ENCODE measurements around the gene NUDT21. TPM values are rescaled to one million over a fixed set of nuclear protein-coding genes. Genes with fewer than 3 reads are reported as not detected.
"Not testable (repeated sequence)": the region's sequence is repeated elsewhere in the genome, so short reads cannot be mapped to it uniquely, and the experiment has no call there.

NUDT21 gene
- total RNA-seq, result 100 to 1,000 TPM; 333 to 349 TPM

- intact Hi-C loops (cut with DNase I, micrococcal nuclease), result loop anchor here (1.0 to 2.0 kb wide), 10 partner anchors 26 to 735 kb away; partner anchors contain the start of genes AMFR (in 1 of the 2), HERPUD1 (in 1 of the 2), MT2A (in 1 of the 2) and NUP93 (in 1 of the 2)
- Mint-ChIP-seq H3K27me3 (no peaks in the 10 kb centered on the region), H3K36me3 (ENCODE audit: low read depth) (peaks cover 48% of the 10 kb centered on the region), H3K4me3 (peak within 1 kb of the TSS; percentile 84), H3K9me3 (ENCODE audit: low read depth) (no peaks in the 10 kb centered on the region), H3K4me1 (peaks cover 51% of the 10 kb centered on the region), H3K27ac (peak within 1 kb of the TSS; percentile 93)
- DNase-seq, result peak; percentile 95
- ChIA-PET CTCF (interaction anchor here (0.6 to 2.3 kb wide), 5 partner anchors 24 to 791 kb away, joined by 3 to 9 read pairs (median 3); no protein-coding TSS in a partner anchor), POLR2A (interaction anchor here (0.6 to 1.6 kb wide), 11 partner anchors 9 to 488 kb away, joined by 3 to 8 read pairs (median 5); partner anchors contain the start of gene BBS2)
- ATAC-seq, result peak; percentile 97
These were observed at the start of gene NUDT21, which contains the start of gene OGFOD1 for GRCh38 chr16:56450986-56451752. NUDT21 (minus strand) TSS chr16:56451332; CDS start chr16:56451202, 130 bp downstream. OGFOD1 (plus strand) TSS chr16:56451554; CDS start chr16:56451613, 59 bp downstream.

GRCh38 chr16:56493815-56494214, 42.7 kb upstream of the NUDT21 start:
- intact Hi-C loops (cut with DNase I, micrococcal nuclease), result no loop called here
- H3K27me3 Mint-ChIP-seq, result no peaks in the 10 kb centered on the region
- DNase-seq, result no peak
- H3K4me1 Mint-ChIP-seq, result no peaks in the 10 kb centered on the region
- no peaks in the 10 kb centered on the region for H3K9me3 Mint-ChIP-seq (ENCODE audit: low read depth)
- no peak overlapping the region for H3K27ac Mint-ChIP-seq
- peaks cover 13% of the 10 kb centered on the region for H3K36me3 Mint-ChIP-seq (ENCODE audit: low read depth)
- ChIA-PET POLR2A (no interaction called here), CTCF (interaction anchor here (0.5 kb wide), 1 partner anchor 17 kb away, joined by 3 read pairs; no protein-coding TSS in a partner anchor)
- ATAC-seq, result no peak
- H3K4me3 Mint-ChIP-seq, result no peak overlapping the region

- Mint-ChIP-seq H3K4me1 (no peaks in the 10 kb centered on the region), H3K4me3 (no peak overlapping the region), H3K27ac (no peak overlapping the region), H3K36me3 (ENCODE audit: low read depth) (peaks cover 13% of the 10 kb centered on the region), H3K27me3 (no peaks in the 10 kb centered on the region), H3K9me3 (ENCODE audit: low read depth) (no peaks in the 10 kb centered on the region)
- no peak for ATAC-seq
- DNase-seq, result no peak
- ChIA-PET POLR2A (no interaction called here), CTCF (interaction anchor here (0.5 kb wide), 1 partner anchor 18 kb away, joined by 3 read pairs; no protein-coding TSS in a partner anchor)
- intact Hi-C loops (cut with DNase I, micrococcal nuclease), result no loop called here
These were observed 42.0 kb upstream of the NUDT21 start for GRCh38 chr16:56493126-56493525.

GRCh38 chr16:56491657-56492261, 40.6 kb upstream of the NUDT21 start:
- Mint-ChIP-seq H3K4me1 (no peaks in the 10 kb centered on the region), H3K9me3 (ENCODE audit: low read depth) (no peaks in the 10 kb centered on the region), H3K27me3 (no peaks in the 10 kb centered on the region), H3K27ac (no peak overlapping the region), H3K4me3 (no peak overlapping the region), H3K36me3 (ENCODE audit: low read depth) (peaks cover 10% of the 10 kb centered on the region)
- no peak for ATAC-seq
- ChIA-PET POLR2A (no interaction called here), CTCF (no interaction called here)
- intact Hi-C loops (cut with DNase I, micrococcal nuclease), result no loop called here
- no peak for DNase-seq

GRCh38 chr16:56488868-56489267, 37.7 kb upstream of the NUDT21 start:
- intact Hi-C loops (cut with DNase I, micrococcal nuclease); H3K9me3 Mint-ChIP-seq (ENCODE audit: low read depth); H3K27ac Mint-ChIP-seq; H3K27me3 Mint-ChIP-seq; DNase-seq; H3K4me1 Mint-ChIP-seq; ATAC-seq; H3K4me3 Mint-ChIP-seq; POLR2A ChIA-PET: not testable (repeated sequence)
- CTCF ChIA-PET, result interaction anchor here (0.6 kb wide), 1 partner anchor 10 kb away, joined by 4 read pairs; no protein-coding TSS in a partner anchor
- H3K36me3 Mint-ChIP-seq (ENCODE audit: low read depth), result peaks cover 15% of the 10 kb centered on the region

- no peak for ATAC-seq
- H3K27me3 Mint-ChIP-seq, result no peaks in the 10 kb centered on the region
- ChIA-PET CTCF (interaction anchor here (0.7 kb wide), 1 partner anchor 580 kb away, joined by 3 read pairs; no protein-coding TSS in a partner anchor), POLR2A (no interaction called here)
- H3K27ac Mint-ChIP-seq, result no peak overlapping the region
- DNase-seq, result no peak
- intact Hi-C loops (cut with DNase I, micrococcal nuclease), result no loop called here
- H3K9me3 Mint-ChIP-seq (ENCODE audit: low read depth), result no peaks in the 10 kb centered on the region
- no peak overlapping the region for H3K4me3 Mint-ChIP-seq
- H3K36me3 Mint-ChIP-seq (ENCODE audit: low read depth), result peaks cover 17% of the 10 kb centered on the region
- no peaks in the 10 kb centered on the region for H3K4me1 Mint-ChIP-seq
These were observed 36.9 kb upstream of the NUDT21 start for GRCh38 chr16:56488035-56488434.

- ChIA-PET POLR2A (no interaction called here), CTCF (no interaction called here)
- peaks cover 27% of the 10 kb centered on the region for H3K36me3 Mint-ChIP-seq (ENCODE audit: low read depth)
- intact Hi-C loops (cut with DNase I, micrococcal nuclease), result no loop called here
- DNase-seq, result no peak
- peaks cover 9% of the 10 kb centered on the region for H3K4me1 Mint-ChIP-seq
- ATAC-seq, result no peak
- no peaks in the 10 kb centered on the region for H3K9me3 Mint-ChIP-seq (ENCODE audit: low read depth)
- H3K4me3 Mint-ChIP-seq, result no peak overlapping the region
- no peak overlapping the region for H3K27ac Mint-ChIP-seq
- no peaks in the 10 kb centered on the region for H3K27me3 Mint-ChIP-seq
These were observed 32.3 kb upstream of the NUDT21 start for GRCh38 chr16:56483394-56483793.

- POLR2A ChIA-PET, result no interaction called here
- no peak overlapping the region for H3K27ac Mint-ChIP-seq
- no peaks in the 10 kb centered on the region for H3K27me3 Mint-ChIP-seq
- peaks cover 27% of the 10 kb centered on the region for H3K36me3 Mint-ChIP-seq (ENCODE audit: low read depth)
- ATAC-seq (no peak), DNase-seq (no peak)
- intact Hi-C loops (cut with DNase I, micrococcal nuclease), result no loop called here
- no peak overlapping the region for H3K4me3 Mint-ChIP-seq
- peaks cover 11% of the 10 kb centered on the region for H3K4me1 Mint-ChIP-seq
- CTCF ChIA-PET, result no interaction called here
- no peaks in the 10 kb centered on the region for H3K9me3 Mint-ChIP-seq (ENCODE audit: low read depth)
These were observed 31.6 kb upstream of the NUDT21 start for GRCh38 chr16:56482683-56483236.

GRCh38 chr16:56481468-56482122, 30.5 kb upstream of the NUDT21 start:
- POLR2A ChIA-PET, result no interaction called here
- peaks cover 21% of the 10 kb centered on the region for H3K4me1 Mint-ChIP-seq
- H3K36me3 Mint-ChIP-seq (ENCODE audit: low read depth), result peaks cover 37% of the 10 kb centered on the region
- H3K27me3 Mint-ChIP-seq, result no peaks in the 10 kb centered on the region
- CTCF ChIA-PET, result no interaction called here
- DNase-seq, result no peak
- H3K4me3 Mint-ChIP-seq, result no peak overlapping the region
- ATAC-seq, result no peak
- no peak overlapping the region for H3K27ac Mint-ChIP-seq
- intact Hi-C loops (cut with DNase I, micrococcal nuclease), result no loop called here
- H3K9me3 Mint-ChIP-seq (ENCODE audit: low read depth), result no peaks in the 10 kb centered on the region

GRCh38 chr16:56480776-56481467, 29.8 kb upstream of the NUDT21 start:
- ChIA-PET POLR2A (no interaction called here), CTCF (no interaction called here)
- Mint-ChIP-seq H3K9me3 (ENCODE audit: low read depth) (no peaks in the 10 kb centered on the region), H3K36me3 (ENCODE audit: low read depth) (peaks cover 38% of the 10 kb centered on the region), H3K4me1 (peaks cover 24% of the 10 kb centered on the region), H3K27me3 (no peaks in the 10 kb centered on the region), H3K27ac (peak overlapping the region; percentile 19), H3K4me3 (no peak overlapping the region)
- intact Hi-C loops (cut with DNase I, micrococcal nuclease), result no loop called here
- ATAC-seq (no peak), DNase-seq (no peak)

GRCh38 chr16:56479469-56479868, 28.3 kb upstream of the NUDT21 start:
- ChIA-PET CTCF (interaction anchor here (1.1 to 1.5 kb wide), 2 partner anchors 18 to 97 kb away, joined by 3 to 4 read pairs; no protein-coding TSS in a partner anchor), POLR2A (interaction anchor here (0.8 kb wide), 1 partner anchor 29 kb away, joined by 8 read pairs; no protein-coding TSS in a partner anchor)
- H3K27ac Mint-ChIP-seq, result peak overlapping the region; percentile 23
- no peaks in the 10 kb centered on the region for H3K27me3 Mint-ChIP-seq
- ATAC-seq, result no peak
- peak; percentile 7 for DNase-seq
- intact Hi-C loops (cut with DNase I, micrococcal nuclease), result no loop called here
- peaks cover 24% of the 10 kb centered on the region for H3K4me1 Mint-ChIP-seq
- H3K4me3 Mint-ChIP-seq, result no peak overlapping the region
- peaks cover 46% of the 10 kb centered on the region for H3K36me3 Mint-ChIP-seq (ENCODE audit: low read depth)
- H3K9me3 Mint-ChIP-seq (ENCODE audit: low read depth), result no peaks in the 10 kb centered on the region

All from activated CD4-positive, alpha-beta T cell treated with anti-CD3 and anti-CD28 coated beads for 36 hours (primary cell).